Lung (tissue), 12 donors: Measurements from ENCODE around the gene OGFOD1. TPM values are rescaled to one million over a fixed set of nuclear protein-coding genes. Genes with fewer than 3 reads are reported as not detected.

ENCODE experiments used
- ATAC-seq: fragments of 200-7000 bp; cut with Tn5 transposase; one replicate; pipeline ENCODE4 v1.9.1; 2020; ENCODE audit warnings: moderate number of reproducible peaks; ENCODE audit not compliant: insufficient read depth, low FRiP score
- DNase-seq, 3 donors: peaks; one replicate each; pipeline ENCODE4 v3.0.0-alpha.2; 2013 to 2017
- H3K27ac ChIP-seq, 2 donors: one replicate each; pipeline ENCODE4 v1.5.1; 2013; ENCODE audit warnings: mild to moderate bottlenecking in 2 of 2, moderate library complexity in 2 of 2, control low read depth in 1 of 2, inconsistent platforms in 1 of 2, low read depth in 1 of 2, low read length in 1 of 2
- H3K27me3 ChIP-seq, 3 donors: one replicate each; pipeline ENCODE4 v1.5.1; 2013; ENCODE audit warnings: low read length in 2 of 3; ENCODE audit not compliant: control insufficient read depth in 3 of 3, insufficient read depth in 3 of 3
- H3K36me3 ChIP-seq, 4 donors: one replicate each; pipeline ENCODE4 v1.5.1; 2013; ENCODE audit warnings: low read length in 4 of 4, mild to moderate bottlenecking in 1 of 4, moderate library complexity in 1 of 4; ENCODE audit not compliant: control insufficient read depth in 4 of 4, insufficient read depth in 4 of 4
- H3K4me1 ChIP-seq, 5 donors: one replicate each; pipeline ENCODE4 v1.5.1; 2013; ENCODE audit warnings: low read length in 5 of 5, mild to moderate bottlenecking in 2 of 5, moderate library complexity in 1 of 5; ENCODE audit not compliant: control insufficient read depth in 5 of 5, insufficient read depth in 5 of 5
- H3K4me3 ChIP-seq: one replicate; pipeline ENCODE4 v1.5.1; 2013; ENCODE audit warnings: mild to moderate bottlenecking, control low read depth, moderate library complexity
- H3K9ac ChIP-seq, 2 donors: one replicate each; pipeline ENCODE4 v1.5.1; 2013; ENCODE audit warnings: low read length in 2 of 2, control low read depth in 1 of 2; ENCODE audit not compliant: insufficient read depth in 1 of 2
- H3K9me3 ChIP-seq, 4 donors: one replicate each; pipeline ENCODE4 v1.5.1; 2013; ENCODE audit warnings: low read length in 3 of 4, mild to moderate bottlenecking in 1 of 4, moderate library complexity in 1 of 4; ENCODE audit not compliant: control insufficient read depth in 4 of 4, insufficient read depth in 3 of 4
- CTCF ChIP-seq: IDR thresholded peaks from 2 replicates; pipeline ENCODE4 v1.5.1; 2012; ENCODE audit warnings: mild to moderate bottlenecking; ENCODE audit errors: control extremely low read depth, extremely low read depth
- WGBS, 2 donors: extraction: QIAGEN DNeasy Blood & Tissue Kit; methylation state at CpG; one replicate each; pipeline ENCODE4 v1.1.7; 2013; 5-methylcytosine and 5-hydroxymethylcytosine counted together
- polyA plus RNA-seq, 2 donors: library from polyadenylated mRNA; stranded (reverse); fragments of 200-250 nt; gene quantifications; one replicate each; pipeline ENCODE4 v1.2.1, GENCODE V29; 2013
- total RNA-seq, 2 donors: library from RNA; depleted of rRNA in 1 of 2; stranded (reverse); fragments of >200 nt in 1 of 2; gene quantifications; one replicate each; pipeline ENCODE4 v1.2.1, GENCODE V29; 2014 to 2021
- donor health status: control.
- donor health status: control.
- donor health status: Bipolar disorder and iron deficiency.
- donor health status: healthy.
- donor health status: DM: yes; HTN: yes; CAD: no.

The OGFOD1 gene
- total and polyA plus RNA-seq, 4 donors: 9.1 to 36.1 (median 29.5) TPM

GRCh38 chr16:56426585-56426984 is 24.8 kb upstream of the OGFOD1 start:
- Histone ChIP-seq H3K4me1 (peaks cover 3 to 16% (median 4%) of the 10 kb centered on the region in 5 donors), H3K9me3 (no peaks in the 10 kb centered on the region), H3K4me3 (no peak overlapping the region), H3K9ac (no peak overlapping the region), H3K27ac (no peak overlapping the region), H3K27me3 (peaks cover 0 to 6% (median 0%) of the 10 kb centered on the region in 3 donors), H3K36me3 (peaks cover 2 to 8% (median 5%) of the 10 kb centered on the region in 4 donors)
- DNase-seq (no peak), ATAC-seq (no peak)
- no peak for TF ChIP-seq CTCF
- 93 to 95% methylated on average over 4 of the region's 4 CpGs for WGBS, 2 donors

DNA sequence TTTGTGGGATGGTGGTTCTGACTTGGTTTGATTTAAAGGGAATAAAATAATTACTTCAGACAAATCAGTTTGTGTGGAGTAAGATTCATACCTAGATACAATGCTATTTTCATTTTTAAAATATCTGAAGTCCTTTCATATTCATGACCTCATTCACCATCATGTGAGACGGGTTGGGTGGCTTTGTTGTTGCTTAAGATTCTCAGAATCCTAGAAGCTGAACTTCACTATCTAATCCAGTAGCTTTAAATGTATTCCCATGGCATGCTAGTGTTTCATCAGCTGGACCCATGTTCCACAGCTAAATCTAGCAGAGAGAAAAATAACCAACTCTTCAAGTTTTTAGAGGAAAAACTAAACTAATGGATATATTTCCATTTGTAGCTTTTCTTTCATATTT is 23.3 kb upstream of the OGFOD1 start:
- no peak overlapping the region for H3K9ac ChIP-seq
- no peak for ATAC-seq
- DNase-seq: no peak
- H3K36me3 ChIP-seq: peaks cover 2 to 11% (median 7%) of the 10 kb centered on the region in 4 donors
- no peak overlapping the region for H3K27ac ChIP-seq
- no peak for TF ChIP-seq CTCF
- H3K27me3 ChIP-seq: no peaks in the 10 kb centered on the region
- H3K4me3 ChIP-seq: no peak overlapping the region
- no peaks in the 10 kb centered on the region for H3K9me3 ChIP-seq
- 86 to 91% methylated on average over 1 of the region's 1 CpG for WGBS, 2 donors
- H3K4me1 ChIP-seq: peaks cover 0 to 9% (median 4%) of the 10 kb centered on the region in 5 donors

- H3K27ac ChIP-seq: no peak overlapping the region
- ATAC-seq: no peak
- no peaks in the 10 kb centered on the region for H3K4me1 ChIP-seq
- no peak for DNase-seq
- H3K9ac ChIP-seq: no peak overlapping the region
- H3K4me3 ChIP-seq: no peak overlapping the region
- TF ChIP-seq CTCF: no peak
- H3K9me3 ChIP-seq: no peaks in the 10 kb centered on the region
- H3K27me3 ChIP-seq: no peaks in the 10 kb centered on the region
- H3K36me3 ChIP-seq: peaks cover 11 to 27% (median 23%) of the 10 kb centered on the region in 4 donors
These were observed 15.1 kb upstream of the OGFOD1 start for GRCh38 chr16:56436258-56436657.

GRCh38 chr16:56438038-56438437 is 13.3 kb upstream of the OGFOD1 start:
- ATAC-seq: no peak
- no peak for TF ChIP-seq CTCF
- Histone ChIP-seq H3K27me3 (no peaks in the 10 kb centered on the region), H3K36me3 (peaks cover 13 to 26% (median 25%) of the 10 kb centered on the region in 4 donors), H3K4me3 (no peak overlapping the region), H3K4me1 (no peaks in the 10 kb centered on the region), H3K9ac (no peak overlapping the region), H3K9me3 (no peaks in the 10 kb centered on the region), H3K27ac (no peak overlapping the region)
- WGBS, 2 donors: 97 to 98% methylated on average over 1 of the region's 1 CpG
- no peak for DNase-seq
